H1 (cell line): Measurements from ENCODE around the gene LSM6. TPM values are rescaled to one million over a fixed set of nuclear protein-coding genes. Genes with fewer than 3 reads are reported as not detected.

Experiments
- EZH2 ChIP-seq: fragments of 200-600 bp; sonication (generic); IDR thresholded peaks from 2 replicates; pipeline ENCODE4 v1.7.1; 2012; ENCODE audit warnings: low read depth, mild to moderate bottlenecking, moderate library complexity, low read length, inconsistent platforms; ENCODE audit not compliant: severe bottlenecking
- RFX5 ChIP-seq: IDR thresholded peaks from 2 replicates; pipeline ENCODE4 v1.6.1; 2011; ENCODE audit warnings: low read depth, low read length, improper control_type of control experiment, borderline replicate concordance
- SIRT6 ChIP-seq: IDR thresholded peaks from one replicate; pipeline ENCODE4 v1.7.1; 2012; ENCODE audit warnings: low read length, inconsistent platforms
- SP4 ChIP-seq: IDR thresholded peaks from 2 replicates; pipeline ENCODE4 v1.6.1; 2012; ENCODE audit warnings: low read length, inconsistent platforms
- polyA plus RNA-seq, 7 experiments: library from polyadenylated mRNA; depleted of rRNA in 3 of 7; stranded (reverse) in 5 of 7; unstranded in 2 of 7; fragments of >200 nt in 5 of 7; fragments of 200-250 nt in 2 of 7; gene quantifications; 1 replicate in 5 of 7; 2 replicates in 1 of 7; 4 replicates in 1 of 7; pipeline versions ENCODE4 v1.2.1 to v1.2.3, GENCODE V29; 2011 to 2013; ENCODE audit warnings: missing spikeins in 2 of 7, mixed read lengths in 2 of 7
- total RNA-seq: library from RNA; stranded (reverse); fragmentation: NEBNext Ultra II Directional; extraction: Animal tissue kit (Norgen Biotek cat#: 25700); gene quantifications from 2 replicates; pipeline ENCODE4 v1.2.1, GENCODE V29; 2021
- TF ChIP-seq, protein P1 (sequence below): fragments of 300-600 bp; sonication (generic); IDR thresholded peaks from 2 replicates; pipeline ENCODE4 v1.7.1; 2012; ENCODE audit warnings: low read length, moderate library complexity, mild to moderate bottlenecking, inconsistent platforms; ENCODE audit not compliant: insufficient replicate concordance
- TF ChIP-seq, protein P2 (sequence below): IDR thresholded peaks from 2 replicates; pipeline ENCODE4 v1.6.1; 2012; ENCODE audit warnings: inconsistent platforms

LSM6 gene
- total and polyA plus RNA-seq, 2 of the 8 experiments (the other 6 are each of a cell fraction or from before 2014, with no cell fraction given): 40.2 to 63.4 TPM

DNA sequence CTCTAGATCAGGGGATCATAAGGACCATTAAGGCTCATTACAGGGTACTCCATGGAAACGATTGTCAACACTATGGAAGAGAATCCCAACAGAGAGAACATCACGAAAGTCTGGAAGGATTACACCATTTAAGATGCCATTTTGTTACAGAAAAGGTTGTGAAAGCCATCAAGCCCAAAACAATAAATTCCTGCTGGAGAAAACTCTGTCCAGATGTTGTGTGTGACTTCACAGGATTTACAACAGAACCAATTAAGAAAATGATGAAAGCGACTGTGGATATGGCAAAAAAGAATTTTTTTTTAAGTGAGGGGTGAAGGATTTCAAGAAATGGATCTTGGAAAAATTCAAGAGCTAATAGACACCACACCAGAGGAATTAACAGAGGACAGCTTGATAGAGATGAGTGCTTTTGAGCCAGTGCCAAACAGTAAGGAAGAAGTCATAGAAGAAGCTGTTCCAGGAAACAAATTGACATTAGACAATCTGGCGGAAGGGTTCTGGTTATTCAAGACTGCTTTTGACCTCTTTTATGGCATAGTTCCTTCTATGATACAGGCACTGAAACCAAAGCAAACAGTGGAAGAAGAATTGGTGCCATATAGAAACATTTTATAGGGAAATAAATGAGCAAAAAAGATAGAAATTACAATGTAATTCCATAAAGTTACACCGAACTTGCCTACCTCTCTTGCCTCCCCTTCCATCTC, 17.3 kb upstream of the LSM6 start (continued):
- TF ChIP-seq, protein P1, sequence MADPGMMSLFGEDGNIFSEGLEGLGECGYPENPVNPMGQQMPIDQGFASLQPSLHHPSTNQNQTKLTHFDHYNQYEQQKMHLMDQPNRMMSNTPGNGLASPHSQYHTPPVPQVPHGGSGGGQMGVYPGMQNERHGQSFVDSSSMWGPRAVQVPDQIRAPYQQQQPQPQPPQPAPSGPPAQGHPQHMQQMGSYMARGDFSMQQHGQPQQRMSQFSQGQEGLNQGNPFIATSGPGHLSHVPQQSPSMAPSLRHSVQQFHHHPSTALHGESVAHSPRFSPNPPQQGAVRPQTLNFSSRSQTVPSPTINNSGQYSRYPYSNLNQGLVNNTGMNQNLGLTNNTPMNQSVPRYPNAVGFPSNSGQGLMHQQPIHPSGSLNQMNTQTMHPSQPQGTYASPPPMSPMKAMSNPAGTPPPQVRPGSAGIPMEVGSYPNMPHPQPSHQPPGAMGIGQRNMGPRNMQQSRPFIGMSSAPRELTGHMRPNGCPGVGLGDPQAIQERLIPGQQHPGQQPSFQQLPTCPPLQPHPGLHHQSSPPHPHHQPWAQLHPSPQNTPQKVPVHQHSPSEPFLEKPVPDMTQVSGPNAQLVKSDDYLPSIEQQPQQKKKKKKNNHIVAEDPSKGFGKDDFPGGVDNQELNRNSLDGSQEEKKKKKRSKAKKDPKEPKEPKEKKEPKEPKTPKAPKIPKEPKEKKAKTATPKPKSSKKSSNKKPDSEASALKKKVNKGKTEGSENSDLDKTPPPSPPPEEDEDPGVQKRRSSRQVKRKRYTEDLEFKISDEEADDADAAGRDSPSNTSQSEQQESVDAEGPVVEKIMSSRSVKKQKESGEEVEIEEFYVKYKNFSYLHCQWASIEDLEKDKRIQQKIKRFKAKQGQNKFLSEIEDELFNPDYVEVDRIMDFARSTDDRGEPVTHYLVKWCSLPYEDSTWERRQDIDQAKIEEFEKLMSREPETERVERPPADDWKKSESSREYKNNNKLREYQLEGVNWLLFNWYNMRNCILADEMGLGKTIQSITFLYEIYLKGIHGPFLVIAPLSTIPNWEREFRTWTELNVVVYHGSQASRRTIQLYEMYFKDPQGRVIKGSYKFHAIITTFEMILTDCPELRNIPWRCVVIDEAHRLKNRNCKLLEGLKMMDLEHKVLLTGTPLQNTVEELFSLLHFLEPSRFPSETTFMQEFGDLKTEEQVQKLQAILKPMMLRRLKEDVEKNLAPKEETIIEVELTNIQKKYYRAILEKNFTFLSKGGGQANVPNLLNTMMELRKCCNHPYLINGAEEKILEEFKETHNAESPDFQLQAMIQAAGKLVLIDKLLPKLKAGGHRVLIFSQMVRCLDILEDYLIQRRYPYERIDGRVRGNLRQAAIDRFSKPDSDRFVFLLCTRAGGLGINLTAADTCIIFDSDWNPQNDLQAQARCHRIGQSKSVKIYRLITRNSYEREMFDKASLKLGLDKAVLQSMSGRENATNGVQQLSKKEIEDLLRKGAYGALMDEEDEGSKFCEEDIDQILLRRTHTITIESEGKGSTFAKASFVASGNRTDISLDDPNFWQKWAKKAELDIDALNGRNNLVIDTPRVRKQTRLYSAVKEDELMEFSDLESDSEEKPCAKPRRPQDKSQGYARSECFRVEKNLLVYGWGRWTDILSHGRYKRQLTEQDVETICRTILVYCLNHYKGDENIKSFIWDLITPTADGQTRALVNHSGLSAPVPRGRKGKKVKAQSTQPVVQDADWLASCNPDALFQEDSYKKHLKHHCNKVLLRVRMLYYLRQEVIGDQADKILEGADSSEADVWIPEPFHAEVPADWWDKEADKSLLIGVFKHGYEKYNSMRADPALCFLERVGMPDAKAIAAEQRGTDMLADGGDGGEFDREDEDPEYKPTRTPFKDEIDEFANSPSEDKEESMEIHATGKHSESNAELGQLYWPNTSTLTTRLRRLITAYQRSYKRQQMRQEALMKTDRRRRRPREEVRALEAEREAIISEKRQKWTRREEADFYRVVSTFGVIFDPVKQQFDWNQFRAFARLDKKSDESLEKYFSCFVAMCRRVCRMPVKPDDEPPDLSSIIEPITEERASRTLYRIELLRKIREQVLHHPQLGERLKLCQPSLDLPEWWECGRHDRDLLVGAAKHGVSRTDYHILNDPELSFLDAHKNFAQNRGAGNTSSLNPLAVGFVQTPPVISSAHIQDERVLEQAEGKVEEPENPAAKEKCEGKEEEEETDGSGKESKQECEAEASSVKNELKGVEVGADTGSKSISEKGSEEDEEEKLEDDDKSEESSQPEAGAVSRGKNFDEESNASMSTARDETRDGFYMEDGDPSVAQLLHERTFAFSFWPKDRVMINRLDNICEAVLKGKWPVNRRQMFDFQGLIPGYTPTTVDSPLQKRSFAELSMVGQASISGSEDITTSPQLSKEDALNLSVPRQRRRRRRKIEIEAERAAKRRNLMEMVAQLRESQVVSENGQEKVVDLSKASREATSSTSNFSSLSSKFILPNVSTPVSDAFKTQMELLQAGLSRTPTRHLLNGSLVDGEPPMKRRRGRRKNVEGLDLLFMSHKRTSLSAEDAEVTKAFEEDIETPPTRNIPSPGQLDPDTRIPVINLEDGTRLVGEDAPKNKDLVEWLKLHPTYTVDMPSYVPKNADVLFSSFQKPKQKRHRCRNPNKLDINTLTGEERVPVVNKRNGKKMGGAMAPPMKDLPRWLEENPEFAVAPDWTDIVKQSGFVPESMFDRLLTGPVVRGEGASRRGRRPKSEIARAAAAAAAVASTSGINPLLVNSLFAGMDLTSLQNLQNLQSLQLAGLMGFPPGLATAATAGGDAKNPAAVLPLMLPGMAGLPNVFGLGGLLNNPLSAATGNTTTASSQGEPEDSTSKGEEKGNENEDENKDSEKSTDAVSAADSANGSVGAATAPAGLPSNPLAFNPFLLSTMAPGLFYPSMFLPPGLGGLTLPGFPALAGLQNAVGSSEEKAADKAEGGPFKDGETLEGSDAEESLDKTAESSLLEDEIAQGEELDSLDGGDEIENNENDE: no peak
- TF ChIP-seq EZH2: no peak
- TF ChIP-seq, protein P2, sequence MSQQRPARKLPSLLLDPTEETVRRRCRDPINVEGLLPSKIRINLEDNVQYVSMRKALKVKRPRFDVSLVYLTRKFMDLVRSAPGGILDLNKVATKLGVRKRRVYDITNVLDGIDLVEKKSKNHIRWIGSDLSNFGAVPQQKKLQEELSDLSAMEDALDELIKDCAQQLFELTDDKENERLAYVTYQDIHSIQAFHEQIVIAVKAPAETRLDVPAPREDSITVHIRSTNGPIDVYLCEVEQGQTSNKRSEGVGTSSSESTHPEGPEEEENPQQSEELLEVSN: no peak
- TF ChIP-seq SP4: no peak
- no peak for TF ChIP-seq SIRT6
- no peak for TF ChIP-seq RFX5
